HepG2 (cell line): ENCODE data around the gene YPEL3. TPM values are rescaled to one million over a fixed set of nuclear protein-coding genes. Genes with fewer than 3 reads are reported as not detected.

ENCODE experiments used
- ATAC-seq: fragments of 200-7000 bp; cut with Tn5 transposase; 3 replicates; pipeline ENCODE4 v1.9.1; 2020; ENCODE audit warnings: mild to moderate bottlenecking, moderate library complexity
- BruUV-seq: library from RNA; stranded (reverse); fragments of 400-500 nt; replicated peaks from 2 replicates; lab custom pipeline; 2021; lab: Mats Ljungman, UMichigan
- CTCF ChIA-PET: fragments of 300-600 bp; formaldehyde crosslinking; extraction: SDS; loops from one replicate; lab custom pipeline; 2021; ENCODE audit warnings: low total read pairs, inconsistent platforms, low intra/inter-chr PET ratio; lab: Yijun Ruan, JAX
- POLR2A ChIA-PET: fragments of 350-600 bp; sonication (Branson Sonifier 250); formaldehyde crosslinking; loops from one replicate; lab custom pipeline; 2020; ENCODE audit warnings: antibody characterized with exemption, inconsistent platforms; lab: Yijun Ruan, JAX
- DNase-seq: peaks from one replicate; pipeline ENCODE4 v3.0.0-alpha.2; 2015; ENCODE audit warnings: low spot score
- FAIRE-seq: peaks from 3 replicates; lab custom pipeline; 2011; peaks lifted over from hg19 to GRCh38; lab: Jason Lieb, UNC
- H2AFZ ChIP-seq: one replicate; pipeline ENCODE4 v1.6.1; 2011; ENCODE audit warnings: low read length, inconsistent platforms
- H3K27ac ChIP-seq: fragments of 300-600 bp; 3 replicates; pipeline ENCODE4 v1.8.0; 2011; ENCODE audit warnings: mixed run types, mild to moderate bottlenecking, mixed read lengths, low read length, inconsistent platforms; ENCODE audit not compliant: insufficient read depth; ENCODE audit errors: extremely low read length
- H3K27me3 ChIP-seq, 2 experiments: fragments of 200-600 bp in 1 of 2; 2 replicates in 1 of 2; 3 replicates in 1 of 2; pipeline versions ENCODE4 v1.6.0 to v1.8.0; 2011; ENCODE audit warnings: low read length in 2 of 2, mild to moderate bottlenecking in 2 of 2, moderate library complexity in 2 of 2, inconsistent platforms in 1 of 2; ENCODE audit not compliant: insufficient read depth in 2 of 2, control insufficient read depth in 1 of 2
- H3K36me3 ChIP-seq, 2 experiments: fragments of 200-600 bp in 1 of 2; replicated peaks in 1 of 2; 2 replicates in 1 of 2; 3 replicates in 1 of 2; pipeline versions ENCODE4 v1.5.1 to v1.8.0; 2011; ENCODE audit warnings: low read length in 2 of 2, inconsistent platforms in 1 of 2; ENCODE audit not compliant: insufficient read depth in 2 of 2, control insufficient read depth in 1 of 2
- H3K4me1 ChIP-seq: 2 replicates; pipeline ENCODE4 v1.5.1; 2012; ENCODE audit warnings: low read length, inconsistent platforms; ENCODE audit not compliant: insufficient read depth
- H3K4me2 ChIP-seq: 2 replicates; pipeline ENCODE4 v1.6.0; 2011; ENCODE audit warnings: low read depth, low read length, inconsistent platforms
- H3K4me3 ChIP-seq, 3 experiments: fragments of 200-600 bp in 1 of 3; sonication (generic), shearing (Covaris generic) in 1 of 3; replicated peaks in 1 of 3; 2 replicates each; pipeline ENCODE4 v1.5.1; 2011 to 2016; ENCODE audit warnings: low read length in 3 of 3, inconsistent platforms in 2 of 3, low read depth in 2 of 3, mild to moderate bottlenecking in 2 of 3, control low read depth in 1 of 3, mixed read lengths in 1 of 3; ENCODE audit not compliant: insufficient read depth in 1 of 3
- H3K79me2 ChIP-seq: one replicate; pipeline ENCODE4 v1.6.1; 2011; ENCODE audit warnings: low read length, inconsistent platforms; ENCODE audit not compliant: insufficient read depth
- H3K9ac ChIP-seq: 2 replicates; pipeline ENCODE4 v1.6.0; 2011; ENCODE audit warnings: mild to moderate bottlenecking, low read depth, low read length, inconsistent platforms; ENCODE audit not compliant: insufficient read depth
- H3K9me3 ChIP-seq: 2 replicates; pipeline ENCODE4 v1.5.1; 2012; ENCODE audit warnings: mild to moderate bottlenecking, low read length
- H4K20me1 ChIP-seq: 2 replicates; pipeline ENCODE4 v1.6.0; 2011; ENCODE audit warnings: inconsistent platforms, mild to moderate bottlenecking, low read length, moderate library complexity; ENCODE audit not compliant: insufficient read depth
- ARNTL ChIP-seq: sonication (generic); formaldehyde crosslinking; IDR thresholded peaks from 2 replicates; pipeline ENCODE4 v1.4.0; 2020; ENCODE audit warnings: mild to moderate bottlenecking, missing genetic modification reagents
- ETV5 ChIP-seq: IDR thresholded peaks from 2 replicates; pipeline ENCODE4 v1.6.1; 2018; ENCODE audit warnings: missing biosample characterization, missing genetic modification reagents, inconsistent platforms, borderline replicate concordance
- FOXK1 ChIP-seq: sonication (generic); formaldehyde crosslinking; IDR thresholded peaks from 2 replicates; pipeline ENCODE4 v1.4.0; 2020; ENCODE audit warnings: low read depth, missing genetic modification reagents, borderline replicate concordance
- HMG20B ChIP-seq: conservative IDR thresholded peaks from 2 replicates; pipeline ENCODE4 v1.6.1; 2016; ENCODE audit warnings: missing genetic modification reagents, missing compliant biosample characterization
- KLF6 ChIP-seq: IDR thresholded peaks from 2 replicates; pipeline ENCODE4 v1.8.0; 2016; ENCODE audit warnings: missing biosample characterization, missing genetic modification reagents
- NFATC3 ChIP-seq: sonication (generic); formaldehyde crosslinking; IDR thresholded peaks from 2 replicates; pipeline ENCODE4 v1.5.1; 2020; ENCODE audit warnings: mild to moderate bottlenecking, missing genetic modification reagents
- ZFYVE20 ChIP-seq: sonication (generic); formaldehyde crosslinking; IDR thresholded peaks from 2 replicates; pipeline ENCODE4 v1.8.0; 2023; ENCODE audit warnings: low read depth, mild to moderate bottlenecking, moderate library complexity, missing genetic modification reagents, borderline replicate concordance
- ZNF20 ChIP-seq: sonication (generic); formaldehyde crosslinking; IDR thresholded peaks from 2 replicates; pipeline ENCODE4 v1.4.0; 2020; ENCODE audit warnings: mild to moderate bottlenecking, moderate library complexity, missing genetic modification reagents
- ZNF761 ChIP-seq: sonication (generic); formaldehyde crosslinking; conservative IDR thresholded peaks from 2 replicates; pipeline ENCODE4 v1.4.0; 2020; ENCODE audit warnings: mild to moderate bottlenecking, missing genetic modification reagents
- ZNF788 ChIP-seq: sonication (generic); formaldehyde crosslinking; IDR thresholded peaks from 2 replicates; pipeline ENCODE4 v1.5.0; 2020; ENCODE audit warnings: mild to moderate bottlenecking, missing genetic modification reagents, borderline replicate concordance
- ZNF790 ChIP-seq: sonication (generic); formaldehyde crosslinking; IDR thresholded peaks from 2 replicates; pipeline ENCODE4 v1.8.0; 2022; ENCODE audit warnings: missing genetic modification reagents, mild to moderate bottlenecking, borderline replicate concordance
- WGBS: methylation state at CpG from one replicate; pipeline ENCODE4 v1.1.6; 2017; ENCODE audit warnings: low lambda C conversion rate; 5-methylcytosine and 5-hydroxymethylcytosine counted together
- in situ Hi-C: cut with HindIII; loops from 2 replicates; pipeline ENCODE4 v1.10.0; 2017; ENCODE audit warnings: low pct_unique_long_range_greater_than_20kb; ENCODE audit not compliant: extremely low pct_ligation_motif_present
- intact Hi-C: fragments of 100-400 bp; cut with micrococcal nuclease; formaldehyde crosslinking; loops from one replicate; pipeline ENCODE4 v1.10.0; 2022; ENCODE audit not compliant: unreplicated experiment
- polyA plus RNA-seq, 8 experiments: library from polyadenylated mRNA; depleted of rRNA in 3 of 8; stranded (reverse) in 7 of 8; unstranded in 1 of 8; fragments of >200 nt; fragmentation: Illumina TruSeq in 4 of 8; extraction: Trizol in 4 of 8; gene quantifications; 2 replicates each; pipeline versions ENCODE4 v1.2.1 to v1.2.3, GENCODE V29; 2011 to 2016; ENCODE audit warnings: low read depth in 4 of 8, missing spikeins in 1 of 8, mixed read lengths in 1 of 8; ENCODE audit not compliant: insufficient read depth in 1 of 8
- total RNA-seq, 5 experiments: library from RNA; depleted of rRNA; stranded (reverse); fragments of >200 nt; fragmentation: Illumina TruSeq; extraction: Trizol; gene quantifications; 2 replicates each; pipeline ENCODE4 v1.2.3, GENCODE V29; 2016; ENCODE audit warnings: low read depth in 1 of 5

The YPEL3 gene
- total and polyA plus RNA-seq, 2 of the 13 experiments (the other 11 are each of a cell fraction or from before 2014, with no cell fraction given): 5.4 to 47.0 TPM

- H3K27me3 ChIP-seq: no peaks in the 10 kb centered on the region
- FAIRE-seq (no peak), DNase-seq (no peak), ATAC-seq (no peak; the same call in 2 of the 3 replicates)
- H3K9me3 ChIP-seq: no peaks in the 10 kb centered on the region
- H3K4me3 ChIP-seq: no peak overlapping the region
- H3K9ac ChIP-seq: no peak overlapping the region
- 68% methylated on average over 6 of the region's 6 CpGs for WGBS
- POLR2A ChIA-PET: interaction anchor here (1.4 to 1.6 kb wide), 2 partner anchors 9 to 13 kb away, joined by 3 to 4 read pairs; partner anchors contain the start of genes TBX6 and YPEL3
- H4K20me1 ChIP-seq: no peaks in the 10 kb centered on the region
- H3K36me3 ChIP-seq: peaks cover 0 to 9% of the 10 kb centered on the region in 2 experiments; a peak in 1 of 5 replicates
- in situ Hi-C loops: no loop called here
- no peak overlapping the region for H3K4me2 ChIP-seq
- CTCF ChIA-PET: no interaction called here
- BruUV-seq: no TSS peak
- H3K27ac ChIP-seq: no peak overlapping the region
- no peak overlapping the region for H2AFZ ChIP-seq
- intact Hi-C loops: no loop called here
- H3K4me1 ChIP-seq: peaks cover 15% of the 10 kb centered on the region; the same call in 1 of the 2 replicates
- no peak for TF ChIP-seq KLF6 (CRISPR knock-in tag)
- no peak for TF ChIP-seq ZFYVE20 (CRISPR knock-in tag)
- no peak for TF ChIP-seq ZNF761 (CRISPR knock-in tag)
- TF ChIP-seq FOXK1 (CRISPR knock-in tag): no peak
- TF ChIP-seq ZNF788 (CRISPR knock-in tag): no peak
- TF ChIP-seq HMG20B (CRISPR knock-in tag): no peak
- TF ChIP-seq ARNTL: no peak
- TF ChIP-seq ZNF790 (CRISPR knock-in tag): no peak
- no peak for TF ChIP-seq ETV5 (CRISPR knock-in tag)
- no peak for TF ChIP-seq NFATC3 (CRISPR knock-in tag)
- no peak for TF ChIP-seq ZNF20 (CRISPR knock-in tag)
- no peaks in the 10 kb centered on the region for H3K79me2 ChIP-seq
Measured at GRCh38 chr16:30104492-30104891, 8.5 kb upstream of the YPEL3 start.
